ENCODE results near the gene ANXA3. TPM values are rescaled to one million over a fixed set of nuclear protein-coding genes. Genes with fewer than 3 reads are reported as not detected.

Gene ANXA3
- total and polyA plus RNA-seq, 9 donors: 1.5 to 63.5 (median 8.1) TPM

DNA sequence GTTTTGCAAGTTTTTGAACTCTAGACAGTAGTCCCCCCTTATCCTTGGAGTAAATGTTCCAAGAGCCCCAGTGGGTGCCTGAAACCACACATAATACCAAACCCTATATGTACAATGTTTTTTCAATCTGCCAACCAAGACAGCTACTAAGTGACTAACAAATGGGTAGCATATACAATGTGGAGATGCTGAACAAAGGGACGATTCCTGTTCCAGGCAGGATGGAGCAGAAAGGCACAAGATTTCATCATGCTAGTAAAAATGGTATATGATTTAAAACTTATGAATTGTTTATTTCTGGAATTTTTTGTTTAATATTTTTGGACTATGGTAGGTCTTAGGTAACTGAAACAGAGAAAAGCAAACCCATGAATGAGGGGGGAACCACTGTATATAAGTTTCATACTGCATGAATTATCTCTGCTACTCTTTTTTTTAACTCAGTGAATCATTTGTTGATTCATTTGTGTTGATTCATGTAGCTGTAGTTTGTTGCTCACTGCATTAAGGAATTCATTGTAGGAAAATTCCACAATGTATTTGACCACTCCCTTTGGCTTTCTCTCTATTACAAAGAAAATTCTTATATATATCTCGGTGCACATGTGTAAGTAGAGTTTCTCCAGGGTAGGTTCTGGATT lies 21.9 kb upstream of the ANXA3 start:
- WGBS, 3 donors: 91 to 94% (median 92%) methylated on average over 2 of the region's 2 CpGs
- H3K27ac ChIP-seq: no peak overlapping the region
- no peak for DNase-seq
- no peaks in the 10 kb centered on the region for H3K36me3 ChIP-seq
- no peaks in the 10 kb centered on the region for H3K27me3 ChIP-seq
- TF ChIP-seq, protein P1, sequence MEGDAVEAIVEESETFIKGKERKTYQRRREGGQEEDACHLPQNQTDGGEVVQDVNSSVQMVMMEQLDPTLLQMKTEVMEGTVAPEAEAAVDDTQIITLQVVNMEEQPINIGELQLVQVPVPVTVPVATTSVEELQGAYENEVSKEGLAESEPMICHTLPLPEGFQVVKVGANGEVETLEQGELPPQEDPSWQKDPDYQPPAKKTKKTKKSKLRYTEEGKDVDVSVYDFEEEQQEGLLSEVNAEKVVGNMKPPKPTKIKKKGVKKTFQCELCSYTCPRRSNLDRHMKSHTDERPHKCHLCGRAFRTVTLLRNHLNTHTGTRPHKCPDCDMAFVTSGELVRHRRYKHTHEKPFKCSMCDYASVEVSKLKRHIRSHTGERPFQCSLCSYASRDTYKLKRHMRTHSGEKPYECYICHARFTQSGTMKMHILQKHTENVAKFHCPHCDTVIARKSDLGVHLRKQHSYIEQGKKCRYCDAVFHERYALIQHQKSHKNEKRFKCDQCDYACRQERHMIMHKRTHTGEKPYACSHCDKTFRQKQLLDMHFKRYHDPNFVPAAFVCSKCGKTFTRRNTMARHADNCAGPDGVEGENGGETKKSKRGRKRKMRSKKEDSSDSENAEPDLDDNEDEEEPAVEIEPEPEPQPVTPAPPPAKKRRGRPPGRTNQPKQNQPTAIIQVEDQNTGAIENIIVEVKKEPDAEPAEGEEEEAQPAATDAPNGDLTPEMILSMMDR (IDR thresholded peaks at IDR 0.05): no peak
- TF ChIP-seq EP300 (IDR thresholded peaks at IDR 0.05) (no peak), POLR2A (IDR thresholded peaks at IDR 0.05) (no peak)
- no peaks in the 10 kb centered on the region for H3K9me3 ChIP-seq
- no peak overlapping the region for H3K4me3 ChIP-seq
- no peaks in the 10 kb centered on the region for H3K4me1 ChIP-seq (ENCODE audit: insufficient read depth)
- intact Hi-C loops (cut with DNase I): no loop called here

DNA sequence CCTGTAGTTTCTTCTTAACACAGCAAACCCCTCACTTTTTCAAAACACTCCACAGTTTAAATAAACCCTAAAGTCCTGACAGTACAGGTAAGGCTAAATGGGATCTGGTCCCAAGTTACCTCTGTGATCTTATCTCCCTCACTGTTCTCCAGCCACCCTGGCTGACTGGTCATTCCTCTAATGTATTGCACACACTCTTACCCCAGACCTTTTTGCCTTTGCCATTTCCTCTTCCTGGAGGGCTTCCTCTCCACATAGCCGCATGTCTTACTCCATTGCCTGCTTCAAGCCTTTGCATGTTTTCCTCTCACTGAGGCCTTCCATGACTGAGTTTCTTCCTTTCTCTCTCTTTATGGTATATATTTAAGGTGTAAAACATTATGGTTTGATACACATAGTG lies 19.5 kb upstream of the ANXA3 start:
- H3K9me3 ChIP-seq: no peaks in the 10 kb centered on the region
- no peak for DNase-seq
- 85 to 87% (median 86%) methylated on average over 1 of the region's 1 CpG for WGBS, 3 donors
- H3K4me3 ChIP-seq: no peak overlapping the region
- no peaks in the 10 kb centered on the region for H3K27me3 ChIP-seq
- no peaks in the 10 kb centered on the region for H3K4me1 ChIP-seq (ENCODE audit: insufficient read depth)
- intact Hi-C loops (cut with DNase I): no loop called here
- TF ChIP-seq, protein P1 (IDR thresholded peaks at IDR 0.05): no peak
- no peak for TF ChIP-seq POLR2A (IDR thresholded peaks at IDR 0.05)
- TF ChIP-seq EP300 (IDR thresholded peaks at IDR 0.05): no peak
- no peaks in the 10 kb centered on the region for H3K36me3 ChIP-seq
- no peak overlapping the region for H3K27ac ChIP-seq

DNA sequence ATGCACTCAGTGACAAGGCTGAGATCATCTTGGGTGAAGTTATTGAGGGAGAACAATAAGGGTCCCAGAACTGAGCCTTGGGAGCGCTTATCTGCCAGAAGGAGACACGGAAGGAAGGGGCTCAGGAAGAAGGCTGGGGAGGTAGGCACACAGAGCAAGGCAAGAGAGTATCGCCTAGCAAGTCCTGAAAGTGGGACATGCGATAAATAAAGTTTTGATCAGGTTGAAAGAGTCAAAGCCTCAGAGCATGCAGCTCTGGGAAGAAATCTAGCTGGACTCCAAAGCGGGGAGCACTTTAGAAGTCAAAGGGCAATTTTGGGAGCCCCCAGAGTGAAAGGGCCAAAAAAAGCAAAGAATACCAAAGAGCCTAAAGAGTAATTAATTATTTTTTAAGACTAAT lies 17.7 kb upstream of the ANXA3 start:
- TF ChIP-seq, protein P1 (IDR thresholded peaks at IDR 0.05): no peak
- TF ChIP-seq POLR2A (IDR thresholded peaks at IDR 0.05): no peak
- TF ChIP-seq EP300 (IDR thresholded peaks at IDR 0.05): no peak
- no peak for DNase-seq
- Histone ChIP-seq H3K4me1 (ENCODE audit: insufficient read depth) (no peaks in the 10 kb centered on the region), H3K36me3 (no peaks in the 10 kb centered on the region), H3K4me3 (no peak overlapping the region), H3K27ac (no peak overlapping the region), H3K27me3 (no peaks in the 10 kb centered on the region), H3K9me3 (no peaks in the 10 kb centered on the region)
- 77 to 91% (median 90%) methylated on average over 5 of the region's 5 CpGs for WGBS, 3 donors
- intact Hi-C loops (cut with DNase I): no loop called here

- Histone ChIP-seq H3K27ac (no peak overlapping the region), H3K4me1 (ENCODE audit: insufficient read depth) (no peaks in the 10 kb centered on the region), H3K9me3 (no peaks in the 10 kb centered on the region), H3K36me3 (no peaks in the 10 kb centered on the region), H3K4me3 (no peak overlapping the region), H3K27me3 (no peaks in the 10 kb centered on the region)
- 88 to 97% (median 95%) methylated on average over 4 of the region's 4 CpGs for WGBS, 3 donors
- TF ChIP-seq, protein P1 (IDR thresholded peaks at IDR 0.05): no peak
- no peak for TF ChIP-seq POLR2A (IDR thresholded peaks at IDR 0.05)
- TF ChIP-seq EP300 (IDR thresholded peaks at IDR 0.05): no peak
- intact Hi-C loops (cut with DNase I): no loop called here
- no peak for DNase-seq
Observed at GRCh38 chr4:78534286-78534955, 17.1 kb upstream of the ANXA3 start.

Measured in ovary (tissue), 9 donors.